HG03135 (cell line): ENCODE results near the gene GOLPH3L.
"Not testable (repeated sequence)": the region's sequence is repeated elsewhere in the genome, so short reads cannot be mapped to it uniquely, and the experiment has no call there.

Experiments
- ATAC-seq: cut with Tn5 transposase; IDR thresholded peaks from one replicate; pipeline ENCODE4 v1.9.1; 2021; ENCODE audit warnings: mild to moderate bottlenecking, moderate library complexity; ENCODE audit not compliant: unreplicated experiment

GOLPH3L gene

DNA sequence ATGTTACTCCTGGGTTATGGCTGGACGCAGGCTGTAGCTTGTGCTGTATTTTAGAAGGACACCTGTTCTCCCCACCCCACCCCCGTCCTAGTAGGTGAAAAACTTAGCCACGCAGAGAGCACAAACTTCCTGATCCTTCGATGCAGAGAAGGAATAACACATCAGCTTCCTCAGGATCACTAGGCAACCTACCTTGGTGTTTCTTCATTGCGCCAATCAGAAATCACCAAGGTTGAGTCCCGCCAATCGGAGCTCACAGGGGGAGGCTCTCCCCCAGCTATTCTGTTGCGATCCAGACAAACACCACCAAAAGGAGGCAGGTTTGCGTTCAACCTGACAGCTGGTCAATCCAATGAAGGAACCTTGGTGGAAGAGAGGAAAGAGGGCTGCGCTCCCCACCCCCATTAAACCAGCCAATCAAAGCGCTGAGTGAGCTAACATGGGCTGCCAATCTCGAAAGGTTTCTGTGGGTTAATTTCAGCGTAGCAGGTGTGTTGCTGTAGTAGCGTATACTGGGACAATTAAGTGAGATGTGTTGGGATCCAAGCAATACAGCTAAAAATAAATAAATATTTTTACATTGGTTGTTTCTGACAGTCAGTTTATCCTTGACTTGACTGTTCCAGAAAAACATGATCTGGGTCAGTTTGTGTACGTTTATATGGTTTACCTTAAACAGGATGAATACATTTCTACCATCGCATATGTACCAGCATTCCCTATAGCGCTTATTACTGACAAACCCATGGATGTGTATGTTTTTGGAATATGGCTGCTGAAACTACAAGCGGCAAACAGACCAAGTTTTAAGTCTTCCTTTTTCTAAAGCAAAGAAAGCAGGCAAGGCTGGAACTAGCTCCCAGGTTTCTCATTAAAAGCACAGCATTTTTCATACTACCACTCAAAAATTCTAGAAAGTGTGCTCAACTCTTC, at the start of gene GOLPH3L:
Gene GOLPH3L, minus strand, starts transcription at position 160 of the 933 bp plus-strand sequence. CDS start 2,316 bp downstream, outside the sequence.
- peak; percentile 99 for ATAC-seq

- ATAC-seq, result no peak
Measured at GRCh38 chr1:150730130-150730721, 33.3 kb upstream of the GOLPH3L start.

DNA sequence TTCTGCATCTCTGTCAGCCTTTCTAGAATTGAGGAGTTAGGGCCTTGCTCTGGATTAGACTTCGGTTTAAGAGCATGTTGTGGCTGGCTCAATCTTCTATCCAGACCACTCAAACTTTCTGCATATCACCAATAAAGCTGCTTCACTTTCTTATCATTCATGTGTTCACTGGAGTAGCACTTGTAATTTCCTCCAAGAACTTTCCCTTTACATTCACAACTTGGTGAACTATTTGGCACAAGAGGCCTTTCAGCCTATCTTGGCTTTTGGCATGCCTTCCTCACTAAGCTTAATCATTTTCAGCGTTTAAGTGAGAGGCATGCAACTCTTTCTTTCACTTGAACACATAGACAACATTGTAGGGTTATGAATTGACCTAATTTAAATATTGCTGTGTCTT, 27.4 kb upstream of the GOLPH3L start:
- ATAC-seq, result no peak

DNA sequence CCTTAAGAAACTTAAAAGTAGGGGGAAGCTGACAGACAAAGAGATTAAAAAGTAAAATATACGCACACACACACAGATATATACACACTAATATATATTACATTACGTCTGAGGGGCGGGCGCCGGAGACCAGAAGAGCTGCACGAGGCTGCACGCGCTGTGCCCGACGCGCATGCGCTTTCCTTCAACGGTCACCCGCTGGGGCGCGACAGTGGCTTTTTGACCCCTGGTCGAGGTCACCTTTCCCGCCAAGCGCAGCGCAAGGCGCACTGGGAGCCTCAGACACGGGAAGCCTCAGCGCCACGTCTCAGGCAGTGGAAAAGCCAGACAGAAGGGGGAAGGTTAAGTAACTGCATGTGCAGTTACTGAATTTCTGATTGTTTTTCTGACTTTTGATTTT, 23.7 kb upstream of the GOLPH3L start, which contains the start of gene HORMAD1:
Gene HORMAD1, minus strand, starts transcription at position 193 of the 400 bp plus-strand sequence. CDS start 1,390 bp downstream, outside the sequence.
- no peak for ATAC-seq

DNA sequence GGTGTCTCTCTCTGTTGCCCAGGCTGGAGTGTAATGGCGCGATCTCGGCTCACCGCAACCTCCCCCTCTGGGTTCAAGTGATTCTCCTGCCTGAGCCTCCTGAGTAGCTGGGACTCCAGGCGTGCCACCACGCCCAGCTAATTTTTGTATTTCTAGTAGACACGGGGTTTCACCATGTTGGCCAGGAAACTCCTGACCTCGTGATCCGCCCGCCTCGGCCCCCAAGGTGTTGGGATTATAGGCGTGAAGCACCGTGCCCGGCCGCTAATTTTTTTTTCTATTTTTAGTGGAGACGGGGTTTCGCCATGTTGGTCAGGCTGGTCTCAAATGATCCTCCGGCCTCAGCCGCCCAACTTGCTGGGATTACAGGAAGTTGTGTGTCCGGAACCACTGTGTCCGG, 23.1 kb upstream of the GOLPH3L start:
- ATAC-seq, result no peak

DNA sequence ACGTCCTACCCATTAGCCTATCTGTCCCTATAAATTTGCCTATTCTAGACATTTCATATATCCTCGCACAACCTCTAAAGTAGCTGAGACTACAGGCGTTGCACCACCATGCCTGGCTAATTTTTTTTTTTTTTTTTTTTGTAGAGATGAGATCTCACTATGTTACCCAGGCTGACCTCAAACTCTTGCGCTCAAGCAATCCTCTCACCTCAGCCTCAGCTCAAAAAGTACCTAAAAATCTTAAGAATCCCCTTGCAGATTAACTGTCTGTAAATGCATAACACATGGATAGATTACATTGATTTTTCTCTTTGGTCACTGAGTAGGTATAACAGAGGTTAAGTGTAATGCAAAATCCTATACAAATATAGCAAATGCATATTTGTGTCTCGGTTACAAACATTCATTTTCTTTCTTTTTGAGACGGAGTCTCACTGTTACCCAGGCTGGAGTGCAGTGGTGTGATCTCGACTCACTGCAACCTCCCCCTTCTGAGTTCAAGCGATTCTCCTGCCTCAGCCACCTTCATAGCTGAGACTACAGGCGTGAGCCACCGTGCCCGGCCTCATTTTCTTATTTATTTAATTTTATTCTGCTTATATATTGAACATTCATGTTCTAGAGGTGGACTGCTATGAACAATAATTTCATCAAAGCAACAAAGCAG, 21.4 kb upstream of the GOLPH3L start:
- ATAC-seq, result no peak

DNA sequence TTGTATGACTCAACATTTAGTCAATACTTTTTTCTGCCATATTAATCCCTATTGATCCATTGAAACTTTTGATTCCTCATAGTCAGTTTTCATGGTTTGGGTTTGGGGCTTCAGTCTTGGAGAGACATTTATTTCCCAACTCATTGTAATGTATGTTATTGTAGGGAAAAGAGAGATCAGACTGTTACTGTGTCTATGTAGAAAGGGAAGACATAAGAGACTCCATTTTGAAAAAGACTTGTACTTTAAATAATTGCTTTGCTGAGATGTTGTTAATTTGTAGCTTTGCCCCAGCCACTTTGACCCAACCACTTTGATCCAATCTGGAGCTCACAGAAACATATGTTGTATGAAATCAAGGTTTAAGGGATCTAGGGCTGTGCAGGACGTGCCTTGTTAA, 12.1 kb upstream of the GOLPH3L start:
- ATAC-seq, result not testable (repeated sequence)

GRCh38 chr1:150708595-150708994, 11.6 kb upstream of the GOLPH3L start:
- ATAC-seq, result no peak

GRCh38 chr1:150706091-150706490, 9.1 kb upstream of the GOLPH3L start:
- no peak for ATAC-seq

- no peak for ATAC-seq
Measured at GRCh38 chr1:150703427-150703826, 6.5 kb upstream of the GOLPH3L start.

GRCh38 chr1:150696590-150696989, 364 bp downstream of the GOLPH3L start:
- no peak for ATAC-seq

GRCh38 chr1:150696162-150696561, 792 bp downstream of the GOLPH3L start:
- ATAC-seq, result no peak

GRCh38 chr1:150695561-150695960, 1.4 kb downstream of the GOLPH3L start:
- ATAC-seq, result no peak

DNA sequence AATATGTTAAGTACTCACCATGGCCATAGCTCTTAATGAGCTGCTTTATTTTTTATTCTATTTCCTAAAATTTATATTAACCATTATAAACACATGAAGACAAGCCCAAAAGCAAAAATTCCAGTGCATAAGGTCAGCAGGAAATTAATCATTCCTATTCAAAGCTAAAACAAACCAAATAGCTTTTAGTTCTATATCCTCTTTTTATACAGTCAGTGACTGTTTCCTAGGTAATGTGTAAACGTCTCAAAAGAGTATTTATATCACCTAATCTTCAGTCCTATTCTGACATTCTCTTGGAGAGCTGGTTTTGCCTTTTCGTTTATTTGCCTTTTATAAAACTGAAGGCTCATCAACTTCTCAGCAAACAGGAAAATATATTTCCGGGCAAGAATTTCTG, 4.2 kb downstream of the GOLPH3L start:
- no peak for ATAC-seq

DNA sequence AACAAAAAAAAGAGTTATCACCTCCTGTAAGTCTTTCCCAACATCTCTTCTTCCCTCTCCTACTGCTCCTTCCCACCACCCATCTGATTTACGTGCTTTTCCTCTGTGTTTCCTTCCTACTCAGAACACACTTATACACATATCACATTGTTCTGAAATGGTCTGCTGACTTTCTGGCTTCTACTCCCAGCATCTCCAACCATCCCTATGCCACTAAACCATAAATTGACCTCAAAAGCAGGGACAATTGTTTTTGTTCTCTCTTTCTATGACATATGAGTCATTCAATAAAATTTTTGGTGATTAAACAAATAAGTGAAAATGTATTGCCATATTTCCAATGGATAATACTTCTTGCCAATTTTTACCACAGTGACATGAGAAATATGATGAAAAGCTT, 8.2 kb downstream of the GOLPH3L start:
- no peak for ATAC-seq

DNA sequence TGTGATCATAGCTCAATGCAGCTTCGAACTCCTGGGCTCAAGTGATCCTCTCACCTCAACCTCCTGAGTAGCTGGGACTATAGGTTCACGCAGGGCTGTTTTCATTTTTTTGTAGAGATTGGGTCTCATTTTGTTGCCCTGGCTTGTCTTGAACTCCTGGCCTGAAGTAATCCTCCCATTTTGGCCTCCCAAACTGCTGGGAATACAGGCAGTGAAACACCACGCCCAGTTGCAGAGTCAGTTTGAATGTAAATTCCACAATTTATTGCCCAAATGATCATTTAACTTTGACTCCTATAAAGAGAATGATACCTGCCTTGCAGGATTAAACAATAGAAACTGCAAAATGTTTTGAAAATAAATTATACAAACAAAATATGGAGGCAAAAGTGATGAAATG, 10.7 kb downstream of the GOLPH3L start:
- no peak for ATAC-seq

GRCh38 chr1:150683914-150684313, 13.0 kb downstream of the GOLPH3L start:
- no peak for ATAC-seq

GRCh38 chr1:150678988-150679387, 18.0 kb downstream of the GOLPH3L start:
- ATAC-seq, result no peak

DNA sequence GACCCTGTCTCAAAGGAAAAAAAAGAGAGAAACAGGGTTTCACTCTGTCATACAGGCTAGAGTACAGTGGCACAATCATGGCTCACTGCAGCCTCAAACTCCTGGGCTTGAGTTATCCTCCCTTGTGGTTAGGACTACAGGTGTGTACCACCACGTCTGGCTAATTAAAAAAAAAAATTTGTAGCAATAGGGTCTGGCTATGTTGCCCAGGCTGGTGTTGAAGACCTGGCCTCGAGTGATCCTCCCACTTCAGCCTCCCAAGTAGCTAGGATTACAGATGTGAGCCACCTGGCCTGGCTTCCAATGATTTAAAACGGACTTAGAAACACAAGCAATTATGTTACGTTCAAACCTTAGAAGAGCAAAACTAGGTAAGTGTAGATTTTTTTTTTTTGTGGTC, 22.1 kb downstream of the GOLPH3L start:
- no peak for ATAC-seq

- no peak for ATAC-seq
Measured at GRCh38 chr1:150663321-150663720, 33.6 kb downstream of the GOLPH3L start.

GRCh38 chr1:150662811-150663210, 34.1 kb downstream of the GOLPH3L start:
- ATAC-seq, result no peak

DNA sequence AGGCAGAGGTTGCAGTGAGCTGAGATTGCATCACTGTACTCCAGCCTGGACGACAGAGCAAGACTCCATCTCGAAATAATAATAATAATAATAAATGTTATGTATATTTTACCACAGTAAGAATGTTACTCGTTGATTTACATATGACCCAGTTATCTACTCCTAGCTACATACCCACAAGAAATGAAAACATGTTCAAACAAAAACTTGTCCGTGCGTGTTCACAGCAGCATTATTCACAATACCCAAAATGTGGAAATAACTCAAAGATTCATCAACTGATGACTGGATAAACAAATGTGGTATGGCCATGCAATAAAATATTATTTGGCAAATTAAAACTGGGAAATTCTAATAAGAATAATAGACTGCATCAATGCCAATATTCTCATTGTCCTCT, 35.8 kb downstream of the GOLPH3L start:
- ATAC-seq, result no peak
